ENCODE data around the gene WIZ.

DNA sequence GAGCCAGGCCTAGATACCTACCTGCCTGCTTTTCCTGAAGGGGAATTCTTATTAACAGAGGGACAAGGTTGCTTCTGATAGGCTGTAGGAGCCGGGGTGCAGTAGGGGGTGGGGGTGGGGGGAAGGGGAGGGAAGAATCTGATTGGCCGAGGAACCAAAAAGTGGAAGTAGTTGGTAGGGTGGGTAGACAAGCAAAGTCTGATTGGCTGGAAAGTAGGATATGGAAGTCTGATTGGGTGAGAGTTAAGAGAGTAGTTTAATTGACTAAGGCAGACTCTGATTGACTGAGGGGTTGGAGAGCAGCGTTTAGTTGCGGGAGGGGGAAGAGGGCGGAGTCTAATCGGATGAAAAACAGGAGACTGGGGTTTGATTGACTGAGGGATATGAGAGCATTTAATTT is 49.2 kb upstream of the WIZ start:
- TF ChIP-seq, protein P1, sequence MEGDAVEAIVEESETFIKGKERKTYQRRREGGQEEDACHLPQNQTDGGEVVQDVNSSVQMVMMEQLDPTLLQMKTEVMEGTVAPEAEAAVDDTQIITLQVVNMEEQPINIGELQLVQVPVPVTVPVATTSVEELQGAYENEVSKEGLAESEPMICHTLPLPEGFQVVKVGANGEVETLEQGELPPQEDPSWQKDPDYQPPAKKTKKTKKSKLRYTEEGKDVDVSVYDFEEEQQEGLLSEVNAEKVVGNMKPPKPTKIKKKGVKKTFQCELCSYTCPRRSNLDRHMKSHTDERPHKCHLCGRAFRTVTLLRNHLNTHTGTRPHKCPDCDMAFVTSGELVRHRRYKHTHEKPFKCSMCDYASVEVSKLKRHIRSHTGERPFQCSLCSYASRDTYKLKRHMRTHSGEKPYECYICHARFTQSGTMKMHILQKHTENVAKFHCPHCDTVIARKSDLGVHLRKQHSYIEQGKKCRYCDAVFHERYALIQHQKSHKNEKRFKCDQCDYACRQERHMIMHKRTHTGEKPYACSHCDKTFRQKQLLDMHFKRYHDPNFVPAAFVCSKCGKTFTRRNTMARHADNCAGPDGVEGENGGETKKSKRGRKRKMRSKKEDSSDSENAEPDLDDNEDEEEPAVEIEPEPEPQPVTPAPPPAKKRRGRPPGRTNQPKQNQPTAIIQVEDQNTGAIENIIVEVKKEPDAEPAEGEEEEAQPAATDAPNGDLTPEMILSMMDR (IDR thresholded peaks at IDR 0.05): no peak
- no peak for TF ChIP-seq POLR2A (IDR thresholded peaks at IDR 0.05)
